ENCODE results near the gene SNRPA. TPM values are rescaled to one million over a fixed set of nuclear protein-coding genes. Genes with fewer than 3 reads are reported as not detected.

SNRPA gene
- total and polyA plus RNA-seq, 2 of the 4 experiments (the other 2 are of a cell fraction): 30.3 to 81.3 TPM

- TF ChIP-seq FOS (IDR thresholded peaks at IDR 0.05; ENCODE audit: low read depth, low read length): 0 out of 2 replicates have a peak, but pooled peaks have one; percentile 9
- peak; percentile 90 for TF ChIP-seq BHLHE40 (IDR thresholded peaks at IDR 0.05; ENCODE audit: low read depth, low read length)
- no peak for TF ChIP-seq RCOR1 (IDR thresholded peaks at IDR 0.05; ENCODE audit: insufficient replicate concordance, low read length)
These were observed 47.9 kb downstream of the SNRPA start, which contains the start of gene EGLN2 (continued) for GRCh38 chr19:40798683-40799557.
